ENCODE results near the gene OTOF.

DNA sequence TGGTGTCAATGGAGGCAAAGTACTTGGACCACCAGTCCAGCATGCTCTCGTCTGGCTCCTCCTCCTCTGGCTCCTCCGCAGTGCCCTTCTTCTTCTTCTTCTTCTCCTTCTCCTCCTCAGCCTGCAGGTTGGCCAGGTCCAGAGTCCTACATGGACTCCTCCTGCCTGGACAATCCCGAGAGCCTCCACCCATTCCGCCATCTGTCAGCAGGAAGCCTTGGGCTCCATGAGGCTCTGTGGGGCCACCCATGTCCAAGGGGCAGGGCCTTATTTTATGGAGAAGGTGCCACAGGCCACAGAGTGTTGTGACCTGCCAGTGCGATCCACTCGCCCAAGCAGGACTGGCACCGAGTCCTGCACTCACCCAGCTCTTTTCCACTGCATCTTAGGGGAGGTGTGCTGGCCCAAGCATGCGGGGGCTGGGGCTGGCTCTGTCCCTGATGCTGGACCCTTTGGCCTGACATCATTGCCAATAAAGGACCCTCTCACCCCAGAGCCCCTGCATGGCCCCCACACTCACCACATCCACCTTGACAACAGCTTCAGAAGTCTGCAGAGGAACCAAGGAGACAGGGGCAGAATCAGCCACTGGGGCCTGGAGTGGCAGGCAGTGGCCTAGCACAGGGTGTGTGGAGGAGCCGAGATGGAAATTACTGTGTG is 7.2 kb downstream of the OTOF start:
- TF ChIP-seq, protein P1, sequence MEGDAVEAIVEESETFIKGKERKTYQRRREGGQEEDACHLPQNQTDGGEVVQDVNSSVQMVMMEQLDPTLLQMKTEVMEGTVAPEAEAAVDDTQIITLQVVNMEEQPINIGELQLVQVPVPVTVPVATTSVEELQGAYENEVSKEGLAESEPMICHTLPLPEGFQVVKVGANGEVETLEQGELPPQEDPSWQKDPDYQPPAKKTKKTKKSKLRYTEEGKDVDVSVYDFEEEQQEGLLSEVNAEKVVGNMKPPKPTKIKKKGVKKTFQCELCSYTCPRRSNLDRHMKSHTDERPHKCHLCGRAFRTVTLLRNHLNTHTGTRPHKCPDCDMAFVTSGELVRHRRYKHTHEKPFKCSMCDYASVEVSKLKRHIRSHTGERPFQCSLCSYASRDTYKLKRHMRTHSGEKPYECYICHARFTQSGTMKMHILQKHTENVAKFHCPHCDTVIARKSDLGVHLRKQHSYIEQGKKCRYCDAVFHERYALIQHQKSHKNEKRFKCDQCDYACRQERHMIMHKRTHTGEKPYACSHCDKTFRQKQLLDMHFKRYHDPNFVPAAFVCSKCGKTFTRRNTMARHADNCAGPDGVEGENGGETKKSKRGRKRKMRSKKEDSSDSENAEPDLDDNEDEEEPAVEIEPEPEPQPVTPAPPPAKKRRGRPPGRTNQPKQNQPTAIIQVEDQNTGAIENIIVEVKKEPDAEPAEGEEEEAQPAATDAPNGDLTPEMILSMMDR (conservative IDR thresholded peaks at IDR 0.05), result no peak
- TF ChIP-seq EZH2 (IDR thresholded peaks at IDR 0.05; ENCODE audit: low read depth), result no peak

Measured in PC-9 (cell line).